WERI-Rb-1 (cell line): ENCODE results near the gene RIIAD1.

Experiments
- DNase-seq: peaks from one replicate; pipeline ENCODE4 v3.0.0-alpha.2; 2020
- H3K27ac ChIP-seq: fragments of 250-450 bp; sonication (Bioruptor Pico); 2 replicates; pipeline ENCODE4 v1.5.1; 2020; ENCODE audit warnings: mild to moderate bottlenecking, moderate library complexity
- H3K27me3 ChIP-seq: fragments of 250-450 bp; sonication (Bioruptor Pico); 2 replicates; pipeline ENCODE4 v1.5.1; 2021; ENCODE audit warnings: mild to moderate bottlenecking, low read depth, moderate library complexity; ENCODE audit not compliant: insufficient read depth, severe bottlenecking
- H3K36me3 ChIP-seq: fragments of 250-450 bp; sonication (Bioruptor Pico); 2 replicates; pipeline ENCODE4 v1.5.1; 2020; ENCODE audit warnings: mild to moderate bottlenecking, moderate library complexity
- H3K4me3 ChIP-seq: 2 replicates; pipeline ENCODE4 v1.5.1; 2011; ENCODE audit warnings: low read depth, mild to moderate bottlenecking, control low read depth, low read length
- H3K9me3 ChIP-seq: fragments of 250-450 bp; sonication (Bioruptor Pico); 2 replicates; pipeline ENCODE4 v1.5.1; 2021; ENCODE audit warnings: mild to moderate bottlenecking, moderate library complexity; ENCODE audit not compliant: severe bottlenecking
- TF ChIP-seq, protein P1 (sequence below): IDR thresholded peaks from 2 replicates; pipeline ENCODE4 v1.5.1; 2011; ENCODE audit warnings: low read depth, mild to moderate bottlenecking, control low read depth, inconsistent platforms, low read length

RIIAD1 gene

DNA sequence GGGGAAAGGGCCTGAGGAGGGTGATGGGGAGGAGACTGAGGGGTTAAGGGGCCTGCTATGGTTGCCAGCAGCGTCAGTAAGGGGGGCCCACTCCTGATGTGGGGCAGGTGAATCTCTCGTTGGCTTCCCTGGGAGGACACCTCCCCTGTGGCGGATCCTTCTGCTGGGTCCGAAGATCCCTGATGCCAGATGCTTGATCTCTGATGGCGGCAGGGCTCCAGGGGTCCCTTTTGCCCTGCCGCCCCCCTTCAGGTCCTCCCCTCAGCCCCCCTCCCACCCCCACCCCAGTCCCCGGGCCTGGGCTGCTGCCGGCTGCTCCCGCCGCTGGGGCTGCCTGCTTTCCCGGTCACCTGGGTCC lies 4.9 kb upstream of the RIIAD1 start:
- Histone ChIP-seq H3K9me3 (no peaks in the 10 kb centered on the region), H3K27ac (peak overlapping the region; percentile 90), H3K4me3 (peak overlapping the region; percentile 69), H3K36me3 (peaks cover 38% of the 10 kb centered on the region), H3K27me3 (no peaks in the 10 kb centered on the region)
- DNase-seq = no peak
- TF ChIP-seq, protein P1, sequence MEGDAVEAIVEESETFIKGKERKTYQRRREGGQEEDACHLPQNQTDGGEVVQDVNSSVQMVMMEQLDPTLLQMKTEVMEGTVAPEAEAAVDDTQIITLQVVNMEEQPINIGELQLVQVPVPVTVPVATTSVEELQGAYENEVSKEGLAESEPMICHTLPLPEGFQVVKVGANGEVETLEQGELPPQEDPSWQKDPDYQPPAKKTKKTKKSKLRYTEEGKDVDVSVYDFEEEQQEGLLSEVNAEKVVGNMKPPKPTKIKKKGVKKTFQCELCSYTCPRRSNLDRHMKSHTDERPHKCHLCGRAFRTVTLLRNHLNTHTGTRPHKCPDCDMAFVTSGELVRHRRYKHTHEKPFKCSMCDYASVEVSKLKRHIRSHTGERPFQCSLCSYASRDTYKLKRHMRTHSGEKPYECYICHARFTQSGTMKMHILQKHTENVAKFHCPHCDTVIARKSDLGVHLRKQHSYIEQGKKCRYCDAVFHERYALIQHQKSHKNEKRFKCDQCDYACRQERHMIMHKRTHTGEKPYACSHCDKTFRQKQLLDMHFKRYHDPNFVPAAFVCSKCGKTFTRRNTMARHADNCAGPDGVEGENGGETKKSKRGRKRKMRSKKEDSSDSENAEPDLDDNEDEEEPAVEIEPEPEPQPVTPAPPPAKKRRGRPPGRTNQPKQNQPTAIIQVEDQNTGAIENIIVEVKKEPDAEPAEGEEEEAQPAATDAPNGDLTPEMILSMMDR = no peak

DNA sequence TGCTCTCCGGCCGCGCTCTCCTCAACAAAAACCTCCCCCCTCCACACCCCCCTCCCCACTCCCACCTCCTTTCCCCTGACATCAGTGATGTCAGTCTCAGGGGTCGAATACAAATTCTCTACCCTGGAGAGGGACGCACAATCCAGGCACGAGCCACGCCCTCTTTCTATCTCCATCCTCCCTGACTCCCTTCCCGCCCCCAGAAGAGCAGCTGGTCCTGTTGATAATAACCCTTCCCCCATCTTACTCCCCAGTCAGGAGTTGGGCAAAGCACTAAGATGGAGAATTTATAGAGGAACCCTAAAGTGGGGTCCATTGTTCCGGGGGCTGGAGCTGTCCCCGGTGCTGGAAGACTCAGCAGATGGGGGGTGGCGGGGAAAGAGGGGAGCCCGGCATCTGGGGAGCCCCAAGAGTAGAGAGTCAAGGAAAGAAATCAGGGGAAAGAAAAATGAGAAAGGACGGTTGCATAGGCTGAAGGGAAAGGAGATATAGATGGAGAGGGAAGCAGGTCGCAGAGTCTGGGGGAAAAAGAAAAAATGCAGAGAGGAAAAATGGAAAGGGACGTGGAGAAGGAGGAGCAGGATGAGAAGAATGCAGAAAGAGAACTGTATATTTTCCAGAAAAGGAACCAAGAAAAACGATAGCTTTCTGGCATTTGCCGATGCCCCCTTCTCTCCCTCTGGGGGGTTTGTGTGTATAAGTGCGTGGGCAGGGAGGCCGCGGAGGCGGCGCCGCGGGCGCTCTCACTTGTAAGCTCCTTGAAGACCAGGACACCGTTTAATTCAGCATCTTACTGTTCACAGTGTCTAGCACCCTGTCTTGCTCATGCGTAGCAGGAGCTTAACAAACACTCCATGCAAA lies 4.3 kb upstream of the RIIAD1 start, which contains the start of gene CELF3:
CELF3 (minus strand) TSS at position 33 of the 861 bp plus-strand sequence. CDS start 783 bp downstream, outside the sequence.
- DNase-seq = peak; percentile 100
- Histone ChIP-seq H3K27ac (peak within 1 kb of the TSS; percentile 90), H3K4me3 (peak within 1 kb of the TSS; percentile 69), H3K36me3 (peaks cover 32% of the 10 kb centered on the region), H3K9me3 (no peaks in the 10 kb centered on the region), H3K27me3 (no peaks in the 10 kb centered on the region)
- TF ChIP-seq, protein P1 = no peak

DNA sequence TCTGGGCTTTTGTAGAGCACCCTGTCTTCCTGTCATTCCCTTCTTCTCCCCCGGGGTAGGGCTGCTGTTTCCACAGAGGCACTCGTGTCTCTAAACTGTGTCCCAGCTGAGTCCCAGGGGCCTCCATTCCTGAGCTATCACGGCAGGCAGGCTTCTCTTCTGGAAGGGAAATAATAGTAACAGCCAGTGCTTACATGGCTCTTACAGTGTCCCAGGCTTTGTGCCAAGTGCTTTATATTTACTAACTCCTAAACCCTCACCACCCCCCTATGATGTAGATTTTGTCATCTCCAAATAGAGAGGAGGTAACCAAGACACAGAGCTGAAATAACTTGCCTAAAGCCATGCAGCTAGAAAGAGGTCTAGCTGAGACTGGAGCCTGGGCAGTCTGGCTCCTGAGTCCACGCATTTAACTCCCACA lies 3.3 kb upstream of the RIIAD1 start:
- Histone ChIP-seq H3K36me3 (peaks cover 22% of the 10 kb centered on the region), H3K4me3 (no peak overlapping the region; the same call in 1 of the 2 replicates), H3K9me3 (no peaks in the 10 kb centered on the region), H3K27ac (peak overlapping the region; percentile 88), H3K27me3 (no peaks in the 10 kb centered on the region)
- DNase-seq = no peak
- TF ChIP-seq, protein P1 = no peak

DNA sequence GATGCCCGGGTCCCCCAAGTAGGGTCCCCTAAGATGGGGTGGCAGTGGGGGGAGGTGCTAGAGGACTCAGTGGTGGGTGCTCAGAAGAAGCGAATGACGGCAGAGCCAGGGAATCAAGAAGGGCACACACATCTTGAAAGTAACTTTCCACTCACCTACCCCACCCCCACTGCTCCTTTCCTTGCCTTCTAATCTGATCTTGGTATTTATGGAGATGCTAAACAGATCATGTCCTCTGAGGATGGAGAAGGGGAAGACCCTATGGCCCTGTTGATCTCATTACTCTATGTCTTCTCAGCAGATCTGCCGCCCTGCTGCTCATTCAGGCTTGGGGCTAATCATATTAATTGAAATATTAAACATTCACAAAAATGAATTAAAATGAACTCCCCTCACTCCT lies 2.7 kb upstream of the RIIAD1 start:
- DNase-seq = peak; percentile 81
- TF ChIP-seq, protein P1 = no peak
- peak overlapping the region; percentile 88 for H3K27ac ChIP-seq
- no peaks in the 10 kb centered on the region for H3K9me3 ChIP-seq
- H3K36me3 ChIP-seq = peaks cover 15% of the 10 kb centered on the region
- H3K4me3 ChIP-seq = peak overlapping the region; percentile 1; the same call in 1 of the 2 replicates
- no peaks in the 10 kb centered on the region for H3K27me3 ChIP-seq

DNA sequence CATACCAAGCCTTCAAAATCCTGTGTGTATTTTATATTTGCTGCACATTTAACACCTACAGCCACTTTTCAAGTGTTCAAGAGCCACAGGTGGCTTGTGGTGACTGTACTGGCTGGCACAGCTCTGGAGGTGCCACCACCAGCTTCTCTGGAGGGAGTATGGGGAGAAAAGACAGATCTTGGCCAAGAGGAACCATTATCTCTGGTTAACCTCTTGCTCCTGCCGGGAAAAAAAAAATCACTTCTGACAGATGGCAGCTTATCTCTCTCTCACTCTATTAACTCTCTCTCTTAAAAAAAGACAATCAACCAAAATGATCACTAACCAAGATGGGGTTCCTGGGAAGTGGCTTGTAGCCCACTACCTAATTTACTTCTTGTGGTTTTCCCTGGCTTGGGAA lies 1.2 kb upstream of the RIIAD1 start:
- no peak for DNase-seq
- Histone ChIP-seq H3K4me3 (peak overlapping the region; percentile 22), H3K9me3 (no peaks in the 10 kb centered on the region), H3K27ac (peak overlapping the region; percentile 88), H3K27me3 (no peaks in the 10 kb centered on the region), H3K36me3 (peaks cover under 1% of the 10 kb centered on the region; the same call in 1 of the 2 replicates)
- TF ChIP-seq, protein P1 = no peak
